ENCODE results near the gene VAMP4.

VAMP4 gene

DNA sequence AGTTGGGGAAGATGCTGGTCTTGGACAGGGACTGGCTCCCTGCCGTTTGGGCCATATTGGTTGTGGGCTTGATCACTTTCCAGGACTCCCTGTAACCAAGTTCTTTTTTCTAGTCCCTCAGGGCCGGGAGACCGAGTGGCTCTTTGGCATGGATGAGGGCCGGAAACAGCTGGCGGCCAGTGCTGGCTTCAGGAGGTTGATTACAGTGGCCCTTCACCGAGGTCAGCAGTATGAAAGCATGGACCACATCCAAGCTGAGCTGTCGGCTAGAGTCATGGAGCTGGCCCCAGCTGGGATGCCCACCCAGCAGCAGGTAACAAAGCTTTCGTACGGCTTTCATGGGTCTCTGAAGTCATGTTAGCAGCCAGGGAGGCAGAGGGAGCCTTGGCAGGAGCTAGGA is 43.9 kb upstream of the VAMP4 start:
- TF ChIP-seq CTCF (IDR thresholded peaks at IDR 0.05), result no peak
- H3K27me3 Mint-ChIP-seq (ENCODE audit: low read depth, poor library complexity), result peaks cover 4% of the 10 kb centered on the region
- H3K27ac Mint-ChIP-seq, result no peak overlapping the region
- no peak overlapping the region for H3K4me3 Mint-ChIP-seq
- peaks cover 63% of the 10 kb centered on the region for H3K36me3 Mint-ChIP-seq (ENCODE audit: low read depth)
- DNase-seq, result no peak
- no peaks in the 10 kb centered on the region for H3K9me3 Mint-ChIP-seq
- H3K4me1 Mint-ChIP-seq, result peaks cover 47% of the 10 kb centered on the region

DNA sequence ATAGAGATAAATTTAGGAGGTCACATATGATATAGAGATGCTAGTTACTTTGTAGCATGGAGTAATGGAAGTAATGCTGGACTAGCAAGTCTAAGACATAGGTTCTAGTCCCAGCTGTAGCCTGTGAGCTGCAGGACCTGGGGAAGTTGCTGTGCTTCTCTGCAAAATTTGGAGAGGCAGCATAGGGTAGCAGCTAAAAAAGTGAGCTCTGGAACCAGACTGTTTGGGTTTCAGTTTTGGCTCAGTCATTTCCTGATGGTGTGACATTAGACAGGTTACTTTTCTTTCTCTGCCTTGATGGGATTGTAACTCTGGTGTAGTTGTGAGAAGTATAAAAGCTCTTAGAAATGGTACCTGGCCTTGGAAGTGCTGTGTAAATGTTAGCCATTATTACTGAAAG is 42.9 kb upstream of the VAMP4 start:
- H3K4me3 Mint-ChIP-seq, result peak overlapping the region; percentile 41
- no peak for DNase-seq
- peaks cover 4% of the 10 kb centered on the region for H3K27me3 Mint-ChIP-seq (ENCODE audit: low read depth, poor library complexity)
- H3K4me1 Mint-ChIP-seq, result peaks cover 52% of the 10 kb centered on the region
- peaks cover 57% of the 10 kb centered on the region for H3K36me3 Mint-ChIP-seq (ENCODE audit: low read depth)
- H3K27ac Mint-ChIP-seq, result no peak overlapping the region
- H3K9me3 Mint-ChIP-seq, result no peaks in the 10 kb centered on the region
- no peak for TF ChIP-seq CTCF (IDR thresholded peaks at IDR 0.05)

DNA sequence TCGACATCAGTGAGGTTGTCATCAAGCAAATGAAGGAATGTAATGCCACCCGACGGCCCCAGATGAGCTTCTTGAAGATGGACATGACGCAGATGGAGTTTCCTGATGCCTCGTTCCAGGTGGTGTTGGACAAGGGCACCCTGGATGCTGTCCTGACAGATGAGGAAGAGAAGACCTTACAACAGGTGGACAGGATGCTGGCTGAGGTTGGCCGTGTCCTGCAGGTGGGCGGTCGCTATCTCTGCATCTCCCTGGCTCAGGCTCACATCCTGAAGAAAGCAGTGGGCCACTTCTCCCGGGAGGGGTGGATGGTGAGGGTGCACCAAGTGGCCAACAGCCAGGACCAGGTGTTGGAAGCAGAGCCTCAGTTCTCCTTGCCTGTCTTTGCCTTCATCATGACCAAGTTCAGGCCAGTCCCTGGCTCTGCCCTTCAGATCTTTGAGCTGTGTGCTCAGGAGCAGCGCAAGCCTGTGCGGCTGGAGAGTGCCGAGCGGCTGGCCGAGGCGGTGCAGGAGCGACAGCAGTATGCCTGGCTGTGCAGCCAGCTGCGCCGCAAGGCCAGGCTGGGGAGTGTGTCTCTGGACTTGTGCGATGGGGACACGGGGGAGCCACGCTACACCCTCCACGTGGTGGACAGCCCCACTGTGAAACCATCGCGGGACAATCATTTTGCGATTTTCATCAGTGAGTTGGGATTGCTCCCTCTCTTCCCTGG is 42.1 kb upstream of the VAMP4 start:
- peaks cover 49% of the 10 kb centered on the region for H3K36me3 Mint-ChIP-seq (ENCODE audit: low read depth)
- no peaks in the 10 kb centered on the region for H3K9me3 Mint-ChIP-seq
- no peak overlapping the region for H3K27ac Mint-ChIP-seq
- no peak for TF ChIP-seq CTCF (IDR thresholded peaks at IDR 0.05)
- peaks cover 4% of the 10 kb centered on the region for H3K27me3 Mint-ChIP-seq (ENCODE audit: low read depth, poor library complexity)
- H3K4me1 Mint-ChIP-seq, result peaks cover 52% of the 10 kb centered on the region
- H3K4me3 Mint-ChIP-seq, result peak overlapping the region; percentile 97
- DNase-seq, result no peak

GRCh38 chr1:171781176-171781875 is 39.5 kb upstream of the VAMP4 start, which contains the start of gene METTL13:
METTL13 (plus strand) TSS chr1:171781660; CDS start chr1:171781968, 308 bp downstream.
- Mint-ChIP-seq H3K27me3 (ENCODE audit: low read depth, poor library complexity) (peaks cover 8% of the 10 kb centered on the region), H3K4me1 (peaks cover 52% of the 10 kb centered on the region), H3K36me3 (ENCODE audit: low read depth) (peaks cover 24% of the 10 kb centered on the region), H3K4me3 (peak within 1 kb of the TSS; percentile 97), H3K27ac (peak within 1 kb of the TSS; percentile 99), H3K9me3 (no peaks in the 10 kb centered on the region)
- no peak for TF ChIP-seq CTCF (IDR thresholded peaks at IDR 0.05)
- peak; percentile 96 for DNase-seq

- DNase-seq, result no peak
- peaks cover 52% of the 10 kb centered on the region for H3K4me1 Mint-ChIP-seq
- H3K9me3 Mint-ChIP-seq, result no peaks in the 10 kb centered on the region
- H3K27me3 Mint-ChIP-seq (ENCODE audit: low read depth, poor library complexity), result peaks cover 13% of the 10 kb centered on the region
- H3K27ac Mint-ChIP-seq, result peak overlapping the region; percentile 99
- H3K4me3 Mint-ChIP-seq, result peak overlapping the region; percentile 97
- TF ChIP-seq CTCF (IDR thresholded peaks at IDR 0.05), result no peak
- H3K36me3 Mint-ChIP-seq (ENCODE audit: low read depth), result peaks cover 18% of the 10 kb centered on the region
These were observed 38.8 kb upstream of the VAMP4 start for GRCh38 chr1:171780583-171781175.
